Measurements from ENCODE around the gene EFCAB7.

Gene EFCAB7

GRCh38 chr1:63516629-63517028, 6.7 kb upstream of the EFCAB7 start:
- Histone ChIP-seq H3K36me3 (ENCODE audit: control insufficient read depth, insufficient read depth, low read length) (no peaks in the 10 kb centered on the region), H3K27me3 (replicated peaks; ENCODE audit: control insufficient read depth, insufficient read depth, low read length) (no peaks in the 10 kb centered on the region), H3K4me3 (replicated peaks; ENCODE audit: low read depth, low read length) (no peak overlapping the region)
- no peak for DNase-seq (ENCODE audit: extremely low read depth, insufficient read length)
- no peak for TF ChIP-seq CTCF (IDR thresholded peaks at IDR 0.05; ENCODE audit: insufficient read depth, low read length, poor library complexity, severe bottlenecking)

DNA sequence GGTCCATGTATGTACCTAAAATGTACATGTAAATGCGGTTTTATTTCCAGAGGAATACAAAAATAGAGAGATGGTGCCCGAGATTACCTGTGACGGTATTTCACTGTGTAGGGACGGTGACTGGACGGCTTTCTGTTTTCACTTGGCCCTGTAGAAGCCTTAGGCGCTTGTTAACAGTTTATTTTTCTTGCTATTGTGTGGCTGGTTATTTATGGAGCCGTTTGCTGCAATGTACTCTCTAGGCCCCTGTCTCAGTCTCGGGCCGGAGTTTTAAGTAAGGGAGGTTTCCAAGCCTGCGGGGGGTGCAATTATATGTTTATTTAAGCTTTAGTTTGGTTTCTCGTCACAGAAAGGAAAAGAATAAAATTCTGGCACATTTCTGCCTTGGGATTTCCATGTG, 413 bp downstream of the EFCAB7 start:
- H3K36me3 ChIP-seq (ENCODE audit: control insufficient read depth, insufficient read depth, low read length) = no peaks in the 10 kb centered on the region
- no peak for DNase-seq (ENCODE audit: extremely low read depth, insufficient read length)
- no peak for TF ChIP-seq CTCF (IDR thresholded peaks at IDR 0.05; ENCODE audit: insufficient read depth, low read length, poor library complexity, severe bottlenecking)
- H3K4me3 ChIP-seq (replicated peaks; ENCODE audit: low read depth, low read length) = peak overlapping the region; percentile 76
- no peaks in the 10 kb centered on the region for H3K27me3 ChIP-seq (replicated peaks; ENCODE audit: control insufficient read depth, insufficient read depth, low read length)

DNA sequence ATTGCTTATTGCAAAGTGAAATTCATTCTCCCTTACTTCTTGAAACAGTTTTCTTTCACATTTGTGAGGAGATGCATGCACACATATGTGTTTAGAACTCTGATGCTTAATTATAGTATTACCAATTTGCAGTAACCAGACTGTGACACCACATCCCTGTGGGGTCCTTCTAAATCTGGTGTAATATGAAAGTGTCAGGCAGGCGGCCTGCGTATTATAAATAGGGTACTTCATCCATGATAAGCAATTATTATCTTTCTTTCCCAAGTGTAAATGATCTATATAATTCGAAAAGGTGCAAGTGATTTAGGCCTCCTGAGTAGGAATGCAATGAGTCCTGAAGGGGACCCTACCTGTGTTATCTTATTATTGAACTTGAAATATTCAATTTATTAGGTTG, 876 bp downstream of the EFCAB7 start:
- no peak for TF ChIP-seq CTCF (IDR thresholded peaks at IDR 0.05; ENCODE audit: insufficient read depth, low read length, poor library complexity, severe bottlenecking)
- Histone ChIP-seq H3K27me3 (replicated peaks; ENCODE audit: control insufficient read depth, insufficient read depth, low read length) (no peaks in the 10 kb centered on the region), H3K36me3 (ENCODE audit: control insufficient read depth, insufficient read depth, low read length) (no peaks in the 10 kb centered on the region), H3K4me3 (replicated peaks; ENCODE audit: low read depth, low read length) (peak overlapping the region; percentile 76)
- no peak for DNase-seq (ENCODE audit: extremely low read depth, insufficient read length)

- Histone ChIP-seq H3K27me3 (replicated peaks; ENCODE audit: control insufficient read depth, insufficient read depth, low read length) (no peaks in the 10 kb centered on the region), H3K36me3 (ENCODE audit: control insufficient read depth, insufficient read depth, low read length) (no peaks in the 10 kb centered on the region; the same call in 1 of the 2 replicates), H3K4me3 (replicated peaks; ENCODE audit: low read depth, low read length) (no peak overlapping the region)
- DNase-seq (ENCODE audit: extremely low read depth, insufficient read length) = no peak
- no peak for TF ChIP-seq CTCF (IDR thresholded peaks at IDR 0.05; ENCODE audit: insufficient read depth, low read length, poor library complexity, severe bottlenecking)
Observed at GRCh38 chr1:63532727-63533126, 9.4 kb downstream of the EFCAB7 start.

GRCh38 chr1:63533931-63534330, 10.6 kb downstream of the EFCAB7 start:
- no peak for TF ChIP-seq CTCF (IDR thresholded peaks at IDR 0.05; ENCODE audit: insufficient read depth, low read length, poor library complexity, severe bottlenecking)
- no peaks in the 10 kb centered on the region; the same call in 1 of the 2 replicates for H3K36me3 ChIP-seq (ENCODE audit: control insufficient read depth, insufficient read depth, low read length)
- no peak overlapping the region for H3K4me3 ChIP-seq (replicated peaks; ENCODE audit: low read depth, low read length)
- no peak for DNase-seq (ENCODE audit: extremely low read depth, insufficient read length)
- H3K27me3 ChIP-seq (replicated peaks; ENCODE audit: control insufficient read depth, insufficient read depth, low read length) = no peaks in the 10 kb centered on the region

- DNase-seq (ENCODE audit: extremely low read depth, insufficient read length) = no peak
- Histone ChIP-seq H3K36me3 (ENCODE audit: control insufficient read depth, insufficient read depth, low read length) (no peaks in the 10 kb centered on the region; the same call in 1 of the 2 replicates), H3K4me3 (replicated peaks; ENCODE audit: low read depth, low read length) (no peak overlapping the region), H3K27me3 (replicated peaks; ENCODE audit: control insufficient read depth, insufficient read depth, low read length) (no peaks in the 10 kb centered on the region)
- TF ChIP-seq CTCF (IDR thresholded peaks at IDR 0.05; ENCODE audit: insufficient read depth, low read length, poor library complexity, severe bottlenecking) = no peak
Observed at GRCh38 chr1:63534406-63534805, 11.1 kb downstream of the EFCAB7 start.
